ENCODE results near the gene RAP1GAP2.

The RAP1GAP2 gene

DNA sequence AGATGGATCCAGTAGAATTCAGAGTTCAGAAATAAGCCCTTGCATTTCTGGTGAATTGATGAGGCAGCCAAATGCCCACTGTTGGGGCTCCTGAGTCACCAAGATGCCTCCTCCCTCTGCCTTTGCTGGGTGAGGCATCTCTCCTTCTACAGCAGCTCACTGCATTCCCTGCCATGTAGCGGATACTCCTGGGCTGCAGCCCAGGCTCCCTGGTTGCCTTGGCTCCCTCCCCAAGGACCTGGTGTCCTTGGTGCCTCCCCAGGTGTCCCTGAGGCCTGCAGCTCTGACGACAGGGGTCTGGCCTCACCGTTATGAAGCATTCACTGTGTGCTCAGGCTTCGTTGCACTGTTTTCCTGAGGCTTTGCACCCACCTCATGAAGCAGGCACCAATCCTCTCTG, 7.7 kb downstream of the RAP1GAP2 start:
- FAIRE-seq (no peak), DNase-seq (ENCODE audit: insufficient read length, low spot score) (no peak)
- TF ChIP-seq, protein P1, sequence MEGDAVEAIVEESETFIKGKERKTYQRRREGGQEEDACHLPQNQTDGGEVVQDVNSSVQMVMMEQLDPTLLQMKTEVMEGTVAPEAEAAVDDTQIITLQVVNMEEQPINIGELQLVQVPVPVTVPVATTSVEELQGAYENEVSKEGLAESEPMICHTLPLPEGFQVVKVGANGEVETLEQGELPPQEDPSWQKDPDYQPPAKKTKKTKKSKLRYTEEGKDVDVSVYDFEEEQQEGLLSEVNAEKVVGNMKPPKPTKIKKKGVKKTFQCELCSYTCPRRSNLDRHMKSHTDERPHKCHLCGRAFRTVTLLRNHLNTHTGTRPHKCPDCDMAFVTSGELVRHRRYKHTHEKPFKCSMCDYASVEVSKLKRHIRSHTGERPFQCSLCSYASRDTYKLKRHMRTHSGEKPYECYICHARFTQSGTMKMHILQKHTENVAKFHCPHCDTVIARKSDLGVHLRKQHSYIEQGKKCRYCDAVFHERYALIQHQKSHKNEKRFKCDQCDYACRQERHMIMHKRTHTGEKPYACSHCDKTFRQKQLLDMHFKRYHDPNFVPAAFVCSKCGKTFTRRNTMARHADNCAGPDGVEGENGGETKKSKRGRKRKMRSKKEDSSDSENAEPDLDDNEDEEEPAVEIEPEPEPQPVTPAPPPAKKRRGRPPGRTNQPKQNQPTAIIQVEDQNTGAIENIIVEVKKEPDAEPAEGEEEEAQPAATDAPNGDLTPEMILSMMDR (IDR thresholded peaks at IDR 0.05; ENCODE audit: insufficient read depth, missing control alignments) = no peak

GRCh38 chr17:2804912-2805311, 8.7 kb downstream of the RAP1GAP2 start:
- DNase-seq (ENCODE audit: insufficient read length, low spot score) (no peak), FAIRE-seq (no peak)
- TF ChIP-seq, protein P1 (IDR thresholded peaks at IDR 0.05; ENCODE audit: insufficient read depth, missing control alignments) = no peak

DNA sequence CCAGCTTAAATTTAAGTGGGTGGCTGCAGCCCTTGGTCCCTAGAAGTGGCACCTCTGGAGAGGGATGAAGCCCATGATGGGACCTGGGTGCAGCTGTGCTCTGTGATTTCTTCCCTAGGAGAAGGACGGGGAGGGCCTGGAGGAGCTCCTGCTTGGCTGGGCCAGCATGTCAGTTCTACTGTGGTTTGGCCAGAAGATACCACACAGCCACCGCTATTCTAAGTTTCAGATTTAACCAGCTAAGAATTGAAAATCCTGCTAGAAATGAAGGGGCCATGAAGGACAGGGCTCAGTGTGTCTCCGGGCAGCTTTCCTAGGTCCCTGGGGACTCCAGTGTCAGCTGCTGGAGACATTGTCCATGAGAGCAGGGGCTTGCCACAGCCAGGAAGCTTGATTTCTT, 9.7 kb downstream of the RAP1GAP2 start:
- TF ChIP-seq, protein P1 (IDR thresholded peaks at IDR 0.05; ENCODE audit: insufficient read depth, missing control alignments) = no peak
- FAIRE-seq = no peak
- no peak for DNase-seq (ENCODE audit: insufficient read length, low spot score)

- no peak for FAIRE-seq
- DNase-seq (ENCODE audit: insufficient read length, low spot score) = no peak
- TF ChIP-seq, protein P1 (IDR thresholded peaks at IDR 0.05; ENCODE audit: insufficient read depth, missing control alignments) = no peak
Measured at GRCh38 chr17:2808367-2809335, 12.4 kb downstream of the RAP1GAP2 start.

GRCh38 chr17:2809337-2809736, 13.1 kb downstream of the RAP1GAP2 start:
- TF ChIP-seq, protein P1 (IDR thresholded peaks at IDR 0.05; ENCODE audit: insufficient read depth, missing control alignments) = no peak
- no peak for DNase-seq (ENCODE audit: insufficient read length, low spot score)
- FAIRE-seq = no peak

GRCh38 chr17:2814049-2814448, 17.8 kb downstream of the RAP1GAP2 start:
- no peak for DNase-seq (ENCODE audit: insufficient read length, low spot score)
- no peak for FAIRE-seq
- TF ChIP-seq, protein P1 (IDR thresholded peaks at IDR 0.05; ENCODE audit: insufficient read depth, missing control alignments) = no peak
